Large intestine (tissue), 3 donors: ENCODE measurements around the gene FCRLB. TPM values are rescaled to one million over a fixed set of nuclear protein-coding genes. Genes with fewer than 3 reads are reported as not detected.
"Not testable (repeated sequence)": the region's sequence is repeated elsewhere in the genome, so short reads cannot be mapped to it uniquely, and the experiment has no call there.

ENCODE experiments used
- DNase-seq, 2 donors: peaks; one replicate each; pipeline versions ENCODE4 v3.0.0 to v3.0.0-alpha.2; 2013
- H3K27ac ChIP-seq: one replicate; pipeline ENCODE4 v1.5.1; 2013; ENCODE audit warnings: low read length
- H3K27me3 ChIP-seq: 2 replicates; pipeline ENCODE4 v1.6.1; 2013; ENCODE audit warnings: low read length; ENCODE audit not compliant: control insufficient read depth, insufficient read depth
- H3K36me3 ChIP-seq: 2 replicates; pipeline ENCODE4 v1.6.1; 2013; ENCODE audit warnings: low read length; ENCODE audit not compliant: control insufficient read depth, insufficient read depth
- H3K4me1 ChIP-seq: one replicate; pipeline ENCODE4 v1.6.1; 2013; ENCODE audit warnings: low read length; ENCODE audit not compliant: control insufficient read depth, insufficient read depth
- H3K4me3 ChIP-seq: one replicate; pipeline ENCODE4 v1.5.1; 2013; ENCODE audit warnings: low read length
- H3K9me3 ChIP-seq: one replicate; pipeline ENCODE4 v1.6.1; 2013; ENCODE audit warnings: mild to moderate bottlenecking, low read depth, low read length, moderate library complexity; ENCODE audit not compliant: control insufficient read depth
- WGBS: methylation state at CpG from one replicate; pipeline ENCODE4 v1.1.5; 2013; ENCODE audit warnings: low lambda C conversion rate; ENCODE audit not compliant: insufficient coverage; 5-methylcytosine and 5-hydroxymethylcytosine counted together
- polyA plus RNA-seq: library from polyadenylated mRNA; unstranded; fragments of 120-200 nt; gene quantifications from one replicate; pipeline ENCODE4 v1.2.1, GENCODE V29; 2013

FCRLB gene
- polyA plus RNA-seq, 1 donor = 0.60 TPM

DNA sequence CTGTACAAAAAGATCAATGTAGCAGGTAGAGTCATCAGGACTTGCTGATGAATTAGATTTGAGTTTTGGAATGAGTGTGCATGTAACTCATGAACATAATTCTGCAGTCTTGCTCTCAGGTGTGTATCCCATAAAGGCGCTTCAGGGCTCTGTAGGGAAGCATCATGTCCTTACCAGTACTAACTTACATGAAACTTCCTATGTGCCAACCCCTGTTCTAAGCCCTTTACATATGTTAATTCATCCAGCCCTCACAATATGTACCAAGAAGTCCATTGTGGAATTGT, 2.1 kb upstream of the FCRLB start:
- Histone ChIP-seq H3K27me3 (peaks cover 38% of the 10 kb centered on the region), H3K4me3 (no peak overlapping the region), H3K4me1 (no peaks in the 10 kb centered on the region), H3K9me3 (no peaks in the 10 kb centered on the region), H3K27ac (no peak overlapping the region), H3K36me3 (no peaks in the 10 kb centered on the region)
- no peak for DNase-seq
- WGBS = no CpG with 5 or more reads among the region's 1 CpG

GRCh38 chr1:161720422-161720821, 922 bp upstream of the FCRLB start:
- peaks cover 43% of the 10 kb centered on the region for H3K27me3 ChIP-seq
- no peak for DNase-seq
- H3K27ac ChIP-seq = no peak overlapping the region
- H3K36me3 ChIP-seq = no peaks in the 10 kb centered on the region
- H3K4me1 ChIP-seq = peaks cover under 1% of the 10 kb centered on the region
- no peaks in the 10 kb centered on the region for H3K9me3 ChIP-seq
- no peak overlapping the region for H3K4me3 ChIP-seq
- WGBS = no CpG with 5 or more reads among the region's 1 CpG

DNA sequence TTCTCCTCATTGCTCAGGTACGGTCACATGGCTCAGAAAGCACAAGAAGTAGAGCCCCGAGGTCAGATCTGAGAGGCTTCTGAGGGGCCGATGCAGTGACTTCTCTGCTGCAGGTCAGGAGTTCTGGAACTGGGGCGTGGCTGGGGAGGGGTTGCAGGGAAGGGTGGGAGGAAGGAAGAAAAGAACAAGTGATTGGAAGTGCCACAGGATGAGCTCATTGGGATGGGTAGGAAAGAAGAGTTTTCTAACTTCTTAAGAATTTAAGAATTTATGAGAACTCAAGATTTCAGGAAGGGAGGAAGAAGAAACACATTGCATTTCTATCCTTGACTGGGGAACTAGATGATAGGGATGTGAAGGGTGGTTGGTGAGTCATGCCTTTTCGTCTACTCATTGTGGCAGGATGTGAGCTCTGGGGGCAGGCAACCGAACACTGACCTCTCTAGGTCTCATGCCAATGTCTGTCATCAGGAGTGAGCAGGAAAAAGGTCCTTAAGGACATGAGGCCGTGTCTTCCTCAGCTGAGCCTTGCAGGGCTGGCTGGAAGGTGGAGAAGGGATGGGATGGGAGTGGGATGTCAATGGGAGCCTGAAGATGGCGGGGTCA, 497 bp downstream of the FCRLB start:
- no peak overlapping the region for H3K4me3 ChIP-seq
- no peak for DNase-seq
- H3K36me3 ChIP-seq = no peaks in the 10 kb centered on the region
- H3K27ac ChIP-seq = no peak overlapping the region
- no peaks in the 10 kb centered on the region for H3K9me3 ChIP-seq
- WGBS = 54% methylated on average over 3 of the region's 8 CpGs
- peaks cover 48% of the 10 kb centered on the region for H3K27me3 ChIP-seq
- peaks cover 4% of the 10 kb centered on the region for H3K4me1 ChIP-seq

- DNase-seq = no peak
- Histone ChIP-seq H3K4me1 (peaks cover 4% of the 10 kb centered on the region), H3K27ac (no peak overlapping the region), H3K4me3 (no peak overlapping the region), H3K9me3 (no peaks in the 10 kb centered on the region), H3K27me3 (peaks cover 51% of the 10 kb centered on the region), H3K36me3 (no peaks in the 10 kb centered on the region)
- WGBS = no CpG with 5 or more reads among the region's 1 CpG
Measured at GRCh38 chr1:161722406-161722805, 1.1 kb downstream of the FCRLB start.

DNA sequence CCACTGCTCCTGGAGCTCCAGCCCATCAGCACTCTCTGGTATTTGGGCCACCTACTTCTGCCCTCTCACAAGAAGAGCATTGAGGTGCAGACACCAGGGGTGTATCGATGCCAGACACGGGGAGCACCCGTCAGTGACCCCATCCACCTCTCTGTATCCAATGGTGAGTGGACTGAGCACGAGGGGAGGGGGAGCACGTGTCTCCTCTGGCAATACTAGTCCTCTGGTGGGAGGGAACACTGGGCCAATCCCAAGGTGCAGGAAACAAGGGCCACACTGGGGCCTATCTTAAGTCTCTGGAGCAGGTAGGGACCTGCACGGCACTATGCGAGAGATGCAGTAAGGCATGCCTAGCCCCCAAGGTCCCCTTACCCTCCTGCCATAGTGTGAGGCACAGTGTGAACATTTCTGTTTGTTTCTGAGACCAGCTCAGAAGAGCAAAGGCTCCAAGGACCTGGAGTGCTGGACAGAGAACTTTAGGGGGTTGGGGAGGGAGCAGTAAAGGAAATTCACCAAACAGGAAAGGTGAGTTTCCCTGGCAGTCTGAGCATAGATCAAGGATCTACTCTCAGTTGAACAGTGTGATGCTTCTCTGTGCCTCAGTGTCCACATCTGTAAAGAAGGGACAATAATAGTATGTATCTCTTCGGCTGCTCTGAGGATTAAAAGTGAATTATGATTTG, 2.3 kb downstream of the FCRLB start:
- peak in 1 of 2 donors; percentile 7 for DNase-seq
- Histone ChIP-seq H3K36me3 (no peaks in the 10 kb centered on the region), H3K4me1 (peaks cover 4% of the 10 kb centered on the region), H3K27me3 (peaks cover 53% of the 10 kb centered on the region), H3K9me3 (no peaks in the 10 kb centered on the region), H3K4me3 (no peak overlapping the region), H3K27ac (no peak overlapping the region)
- 86% methylated on average over 1 of the region's 8 CpGs for WGBS

DNA sequence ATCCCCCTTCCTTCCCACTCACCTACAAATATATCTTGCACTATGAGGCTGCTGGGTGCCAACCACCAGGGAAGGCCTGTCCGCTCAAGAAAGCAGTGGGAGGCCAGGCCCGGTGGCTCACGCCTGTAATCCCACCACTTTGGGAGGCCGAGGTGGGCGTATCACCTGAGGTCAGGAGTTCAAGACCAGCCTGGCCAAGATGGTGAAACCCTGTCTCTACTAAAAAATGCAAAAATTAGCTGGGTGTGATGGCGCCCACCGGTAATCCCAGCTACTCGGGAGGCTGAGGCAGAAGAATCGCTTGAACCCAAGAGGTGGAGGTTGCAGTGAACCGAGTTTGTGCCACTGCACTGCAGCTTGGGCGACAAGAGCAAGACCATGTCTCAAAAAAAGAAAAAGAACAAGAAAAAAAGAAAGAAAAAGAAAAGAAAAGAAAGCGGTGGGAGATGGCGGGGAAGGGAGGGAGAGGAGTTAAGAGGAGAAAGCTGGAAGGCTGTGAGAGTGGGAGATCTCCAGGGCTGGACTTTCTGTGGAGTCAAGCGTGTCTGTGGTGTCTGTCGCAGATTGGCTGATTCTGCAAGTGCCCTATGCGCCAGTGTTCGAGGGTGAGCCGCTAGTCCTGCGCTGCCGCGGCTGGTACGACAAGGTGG, 4.0 kb downstream of the FCRLB start:
- not testable (repeated sequence) for H3K27ac ChIP-seq, H3K9me3 ChIP-seq, DNase-seq, H3K4me1 ChIP-seq, H3K36me3 ChIP-seq
- peak overlapping the region; percentile 70 for H3K4me3 ChIP-seq
- H3K27me3 ChIP-seq = peaks cover 50% of the 10 kb centered on the region
- WGBS = 69% methylated on average over 5 of the region's 22 CpGs

- no peaks in the 10 kb centered on the region for H3K9me3 ChIP-seq
- peaks cover 4% of the 10 kb centered on the region for H3K4me1 ChIP-seq
- H3K36me3 ChIP-seq = no peaks in the 10 kb centered on the region
- peak overlapping the region; percentile 70 for H3K4me3 ChIP-seq
- no CpG with 5 or more reads among the region's 34 CpGs for WGBS
- peak overlapping the region; percentile 57 for H3K27ac ChIP-seq
- DNase-seq = peak; percentile 20 to 68
- H3K27me3 ChIP-seq = peaks cover 54% of the 10 kb centered on the region
Measured at GRCh38 chr1:161725908-161726472, 4.6 kb downstream of the FCRLB start.

GRCh38 chr1:161726473-161727255, 5.3 kb downstream of the FCRLB start:
- no CpG with 5 or more reads among the region's 83 CpGs for WGBS
- peaks cover 4% of the 10 kb centered on the region for H3K4me1 ChIP-seq
- H3K9me3 ChIP-seq = no peaks in the 10 kb centered on the region
- peak; percentile 83 to 84 for DNase-seq
- peaks cover 54% of the 10 kb centered on the region for H3K27me3 ChIP-seq
- H3K36me3 ChIP-seq = no peaks in the 10 kb centered on the region
- peak overlapping the region; percentile 70 for H3K4me3 ChIP-seq
- H3K27ac ChIP-seq = peak overlapping the region; percentile 73

DNA sequence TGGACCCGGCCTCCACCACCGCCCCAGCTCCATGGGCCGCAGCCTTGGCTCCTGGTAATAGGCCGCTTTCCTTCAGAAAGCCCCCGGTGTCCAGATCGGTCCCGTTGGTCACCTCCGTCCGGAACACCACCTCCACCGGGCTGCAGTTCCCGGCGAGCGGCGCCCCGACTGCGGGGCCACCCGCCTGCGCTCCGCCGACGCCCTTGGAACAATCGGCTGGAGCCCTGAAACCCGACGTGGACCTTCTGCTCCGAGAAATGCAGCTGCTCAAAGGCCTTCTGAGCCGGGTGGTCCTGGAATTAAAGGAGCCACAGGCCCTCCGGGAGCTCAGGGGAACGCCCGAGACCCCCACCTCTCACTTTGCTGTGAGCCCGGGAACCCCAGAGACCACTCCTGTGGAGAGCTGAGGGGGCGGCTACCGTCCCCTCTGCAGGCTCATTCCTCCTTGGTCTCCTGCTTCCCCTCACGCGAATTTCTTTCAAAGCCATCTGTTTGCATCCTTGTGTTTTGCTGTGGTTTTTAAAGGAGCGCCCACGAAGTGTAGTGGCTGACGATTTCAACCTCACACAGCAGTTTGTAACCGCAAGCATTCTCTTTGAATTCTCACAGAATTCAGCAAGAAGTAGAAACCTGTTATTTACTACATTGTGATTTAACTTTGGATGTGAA, 6.0 kb downstream of the FCRLB start:
- peak overlapping the region; percentile 70 for H3K4me3 ChIP-seq
- peaks cover 51% of the 10 kb centered on the region for H3K27me3 ChIP-seq

More for the DNA sequence above, 6.0 kb downstream of the FCRLB start:
- DNase-seq = no peak
- Histone ChIP-seq H3K27ac (peak overlapping the region; percentile 73), H3K4me1 (peaks cover 4% of the 10 kb centered on the region), H3K36me3 (no peaks in the 10 kb centered on the region), H3K9me3 (no peaks in the 10 kb centered on the region)
- WGBS = no CpG with 5 or more reads among the region's 38 CpGs
